ENCODE measurements around the gene NUP58.

DNA sequence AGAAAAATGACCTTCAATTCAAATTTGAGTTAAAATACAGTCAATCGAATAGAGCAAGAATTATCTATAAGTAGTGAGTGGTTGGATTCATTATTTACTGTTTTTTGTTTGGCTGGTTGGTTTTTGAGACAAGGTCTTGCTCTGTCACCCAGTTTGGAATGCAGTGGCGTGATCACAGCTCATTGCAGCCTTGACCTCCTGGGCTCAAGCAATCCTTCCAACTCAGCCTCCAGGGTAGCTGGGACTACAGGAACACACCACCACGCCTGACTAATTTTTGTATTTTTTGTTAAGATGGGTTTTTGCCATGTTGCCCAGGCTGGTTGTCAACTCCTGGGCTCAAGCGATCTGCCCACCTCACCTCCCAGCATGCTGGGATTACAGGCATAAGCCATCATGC lies 39.2 kb upstream of the NUP58 start:
- TF ChIP-seq, protein P1, sequence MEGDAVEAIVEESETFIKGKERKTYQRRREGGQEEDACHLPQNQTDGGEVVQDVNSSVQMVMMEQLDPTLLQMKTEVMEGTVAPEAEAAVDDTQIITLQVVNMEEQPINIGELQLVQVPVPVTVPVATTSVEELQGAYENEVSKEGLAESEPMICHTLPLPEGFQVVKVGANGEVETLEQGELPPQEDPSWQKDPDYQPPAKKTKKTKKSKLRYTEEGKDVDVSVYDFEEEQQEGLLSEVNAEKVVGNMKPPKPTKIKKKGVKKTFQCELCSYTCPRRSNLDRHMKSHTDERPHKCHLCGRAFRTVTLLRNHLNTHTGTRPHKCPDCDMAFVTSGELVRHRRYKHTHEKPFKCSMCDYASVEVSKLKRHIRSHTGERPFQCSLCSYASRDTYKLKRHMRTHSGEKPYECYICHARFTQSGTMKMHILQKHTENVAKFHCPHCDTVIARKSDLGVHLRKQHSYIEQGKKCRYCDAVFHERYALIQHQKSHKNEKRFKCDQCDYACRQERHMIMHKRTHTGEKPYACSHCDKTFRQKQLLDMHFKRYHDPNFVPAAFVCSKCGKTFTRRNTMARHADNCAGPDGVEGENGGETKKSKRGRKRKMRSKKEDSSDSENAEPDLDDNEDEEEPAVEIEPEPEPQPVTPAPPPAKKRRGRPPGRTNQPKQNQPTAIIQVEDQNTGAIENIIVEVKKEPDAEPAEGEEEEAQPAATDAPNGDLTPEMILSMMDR (IDR thresholded peaks at IDR 0.05) = no peak
- TF ChIP-seq EP300 (IDR thresholded peaks at IDR 0.05; ENCODE audit: low read depth) = no peak
